ENCODE results near the gene MPL. TPM values are rescaled to one million over a fixed set of nuclear protein-coding genes. Genes with fewer than 3 reads are reported as not detected.

MPL gene
- total and polyA plus RNA-seq, 8 donors = 0.24 to 1.4 (median 1.2) TPM

DNA sequence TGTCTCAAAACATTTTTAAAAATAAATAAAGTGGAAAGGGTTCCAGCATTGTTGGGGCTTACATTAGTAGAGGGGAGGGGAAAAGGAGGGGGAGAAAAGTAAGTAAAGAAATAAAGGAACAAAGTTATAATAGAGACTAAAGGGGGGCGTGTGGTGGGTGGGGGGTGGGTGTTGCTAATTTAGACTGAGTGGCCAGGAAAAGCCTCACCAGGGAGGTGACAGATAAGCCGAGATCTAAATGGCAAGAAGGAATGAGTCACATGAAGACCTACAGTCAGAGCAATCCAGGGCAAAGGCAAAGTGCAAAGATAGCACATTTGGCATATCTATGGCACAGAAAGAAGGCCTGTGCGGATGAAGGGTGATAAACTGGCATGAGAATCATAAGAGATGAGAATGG lies 7.5 kb downstream of the MPL start:
- TF ChIP-seq, protein P1, sequence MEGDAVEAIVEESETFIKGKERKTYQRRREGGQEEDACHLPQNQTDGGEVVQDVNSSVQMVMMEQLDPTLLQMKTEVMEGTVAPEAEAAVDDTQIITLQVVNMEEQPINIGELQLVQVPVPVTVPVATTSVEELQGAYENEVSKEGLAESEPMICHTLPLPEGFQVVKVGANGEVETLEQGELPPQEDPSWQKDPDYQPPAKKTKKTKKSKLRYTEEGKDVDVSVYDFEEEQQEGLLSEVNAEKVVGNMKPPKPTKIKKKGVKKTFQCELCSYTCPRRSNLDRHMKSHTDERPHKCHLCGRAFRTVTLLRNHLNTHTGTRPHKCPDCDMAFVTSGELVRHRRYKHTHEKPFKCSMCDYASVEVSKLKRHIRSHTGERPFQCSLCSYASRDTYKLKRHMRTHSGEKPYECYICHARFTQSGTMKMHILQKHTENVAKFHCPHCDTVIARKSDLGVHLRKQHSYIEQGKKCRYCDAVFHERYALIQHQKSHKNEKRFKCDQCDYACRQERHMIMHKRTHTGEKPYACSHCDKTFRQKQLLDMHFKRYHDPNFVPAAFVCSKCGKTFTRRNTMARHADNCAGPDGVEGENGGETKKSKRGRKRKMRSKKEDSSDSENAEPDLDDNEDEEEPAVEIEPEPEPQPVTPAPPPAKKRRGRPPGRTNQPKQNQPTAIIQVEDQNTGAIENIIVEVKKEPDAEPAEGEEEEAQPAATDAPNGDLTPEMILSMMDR (IDR thresholded peaks at IDR 0.05) = no peak
- no peak for ATAC-seq
- Histone ChIP-seq H3K4me3 (no peak overlapping the region), H3K4me1 (peaks cover 5 to 6% of the 10 kb centered on the region in 2 donors), H3K27ac (no peak overlapping the region), H3K36me3 (no peaks in the 10 kb centered on the region), H3K9me3 (no peaks in the 10 kb centered on the region), H3K27me3 (no peaks in the 10 kb centered on the region)
- DNase-seq = no peak
- intact Hi-C loops (cut with DNase I) = no loop called here

DNA sequence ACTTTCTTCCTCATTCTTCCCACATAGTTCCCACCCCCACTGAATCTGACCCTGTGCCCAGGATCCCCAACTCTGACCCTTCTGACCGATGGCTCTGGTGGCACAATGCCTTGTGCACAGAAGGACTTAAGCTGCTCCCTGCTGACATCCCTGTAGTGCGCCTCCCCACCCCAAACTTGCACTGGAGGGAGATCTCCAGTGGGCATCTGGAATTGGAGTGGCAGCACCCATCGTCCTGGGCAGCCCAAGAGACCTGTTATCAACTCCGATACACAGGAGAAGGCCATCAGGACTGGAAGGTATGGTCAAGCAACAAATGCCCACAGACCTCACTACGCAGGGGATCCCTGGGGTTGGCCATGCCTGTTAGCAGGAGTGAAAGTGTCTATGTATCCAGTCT lies 9.0 kb downstream of the MPL start:
- intact Hi-C loops (cut with DNase I) = no loop called here
- Histone ChIP-seq H3K27me3 (no peaks in the 10 kb centered on the region), H3K27ac (no peak overlapping the region), H3K4me1 (peaks cover 5 to 6% of the 10 kb centered on the region in 2 donors), H3K9me3 (no peaks in the 10 kb centered on the region), H3K4me3 (no peak overlapping the region), H3K36me3 (no peaks in the 10 kb centered on the region)
- no peak for DNase-seq
- no peak for ATAC-seq
- TF ChIP-seq, protein P1 (IDR thresholded peaks at IDR 0.05) = no peak

- ATAC-seq (peak; percentile 20), DNase-seq (peak in 1 of 4 donors; percentile 46)
- TF ChIP-seq, protein P1 (IDR thresholded peaks at IDR 0.05) = no peak
- H3K4me3 ChIP-seq = peak overlapping the region; percentile 30 to 40
- H3K9me3 ChIP-seq = no peaks in the 10 kb centered on the region
- H3K27me3 ChIP-seq = no peaks in the 10 kb centered on the region
- H3K4me1 ChIP-seq = peaks cover 5 to 6% of the 10 kb centered on the region in 2 donors
- H3K36me3 ChIP-seq = no peaks in the 10 kb centered on the region
- H3K27ac ChIP-seq = peak overlapping the region; percentile 86 to 89
- intact Hi-C loops (cut with DNase I) = no loop called here
Observed at GRCh38 chr1:43348343-43348808, 10.8 kb downstream of the MPL start.

- Histone ChIP-seq H3K27me3 (no peaks in the 10 kb centered on the region), H3K9me3 (no peaks in the 10 kb centered on the region), H3K36me3 (no peaks in the 10 kb centered on the region), H3K27ac (peak overlapping the region; percentile 86 to 89), H3K4me1 (peaks cover 5 to 6% of the 10 kb centered on the region in 2 donors), H3K4me3 (peak overlapping the region; percentile 30 to 40)
- DNase-seq = peak; percentile 44 to 94 (median 86)
- peak; percentile 97 for ATAC-seq
- intact Hi-C loops (cut with DNase I) = no loop called here
- TF ChIP-seq, protein P1 (IDR thresholded peaks at IDR 0.05) = no peak
Observed at GRCh38 chr1:43348809-43349593, 11.4 kb downstream of the MPL start.

DNA sequence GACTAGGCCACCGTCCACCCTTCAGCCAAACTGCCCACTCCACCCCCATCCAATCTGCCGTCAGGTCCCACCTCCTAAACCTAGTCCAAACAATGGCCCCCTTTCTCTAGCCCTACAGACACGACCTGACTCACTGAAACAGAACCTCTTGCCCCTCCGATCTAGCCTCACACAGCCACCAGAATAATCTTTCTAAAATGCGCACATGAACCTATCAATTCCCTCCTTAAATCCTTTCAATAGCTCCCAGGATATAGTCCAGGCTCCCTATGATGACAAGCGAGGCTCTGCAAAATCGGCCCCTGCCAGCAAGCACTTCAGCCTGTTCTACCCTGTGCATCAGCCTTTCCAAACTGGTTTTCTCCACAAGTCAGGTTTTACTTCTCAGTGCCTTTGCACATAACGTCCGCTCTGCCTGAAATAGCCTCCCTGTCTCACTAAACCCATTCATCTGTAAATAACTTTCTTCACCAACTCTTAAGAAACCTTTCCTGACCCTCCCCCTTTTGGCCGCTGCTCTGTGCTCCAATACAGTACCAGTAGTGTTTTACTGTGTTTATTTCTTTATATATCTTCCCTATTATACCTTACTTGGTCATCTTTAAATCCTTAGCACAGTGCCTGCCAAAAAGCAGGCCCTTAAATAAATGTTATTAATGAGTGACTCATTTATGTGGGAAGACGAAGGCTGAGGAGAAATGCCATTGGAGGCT lies 12.1 kb downstream of the MPL start:
- H3K4me1 ChIP-seq = peaks cover 5 to 6% of the 10 kb centered on the region in 2 donors
- DNase-seq (peak in 1 of 4 donors; percentile 35), ATAC-seq (peak; percentile 5)
- no peaks in the 10 kb centered on the region for H3K9me3 ChIP-seq
- peak overlapping the region; percentile 86 to 89 for H3K27ac ChIP-seq
- no peaks in the 10 kb centered on the region for H3K27me3 ChIP-seq
- intact Hi-C loops (cut with DNase I) = no loop called here
- H3K4me3 ChIP-seq = peak overlapping the region; percentile 30 to 40
- TF ChIP-seq, protein P1 (IDR thresholded peaks at IDR 0.05) = no peak
- H3K36me3 ChIP-seq = no peaks in the 10 kb centered on the region

All from left lung (tissue), 10 donors.